OCI-LY7 (cell line): ENCODE measurements around the gene FSD2.

ENCODE experiments used
- EZH2phosphoT487 ChIP-seq: fragments of 200-600 bp; sonication (generic); IDR thresholded peaks from 2 replicates; pipeline ENCODE4 v1.6.1; 2018; ENCODE audit warnings: low read depth, borderline replicate concordance, mild to moderate bottlenecking, mixed run types, antibody characterized with exemption, low read length, moderate library complexity, mixed read lengths
- TF ChIP-seq, protein P1 (sequence below): fragments of 200-600 bp; sonication (generic); conservative IDR thresholded peaks from 2 replicates; pipeline ENCODE4 v1.5.1; 2014; ENCODE audit warnings: mild to moderate bottlenecking, antibody characterized with exemption, low read length, moderate library complexity, mixed read lengths

- TF ChIP-seq, protein P1, sequence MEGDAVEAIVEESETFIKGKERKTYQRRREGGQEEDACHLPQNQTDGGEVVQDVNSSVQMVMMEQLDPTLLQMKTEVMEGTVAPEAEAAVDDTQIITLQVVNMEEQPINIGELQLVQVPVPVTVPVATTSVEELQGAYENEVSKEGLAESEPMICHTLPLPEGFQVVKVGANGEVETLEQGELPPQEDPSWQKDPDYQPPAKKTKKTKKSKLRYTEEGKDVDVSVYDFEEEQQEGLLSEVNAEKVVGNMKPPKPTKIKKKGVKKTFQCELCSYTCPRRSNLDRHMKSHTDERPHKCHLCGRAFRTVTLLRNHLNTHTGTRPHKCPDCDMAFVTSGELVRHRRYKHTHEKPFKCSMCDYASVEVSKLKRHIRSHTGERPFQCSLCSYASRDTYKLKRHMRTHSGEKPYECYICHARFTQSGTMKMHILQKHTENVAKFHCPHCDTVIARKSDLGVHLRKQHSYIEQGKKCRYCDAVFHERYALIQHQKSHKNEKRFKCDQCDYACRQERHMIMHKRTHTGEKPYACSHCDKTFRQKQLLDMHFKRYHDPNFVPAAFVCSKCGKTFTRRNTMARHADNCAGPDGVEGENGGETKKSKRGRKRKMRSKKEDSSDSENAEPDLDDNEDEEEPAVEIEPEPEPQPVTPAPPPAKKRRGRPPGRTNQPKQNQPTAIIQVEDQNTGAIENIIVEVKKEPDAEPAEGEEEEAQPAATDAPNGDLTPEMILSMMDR = no peak
- TF ChIP-seq EZH2phosphoT487 = no peak
Observed at GRCh38 chr15:82715003-82715402, 90.9 kb downstream of the FSD2 start.
